GM12892 (cell line): ENCODE results near the gene UIMC1.

Experiments
- DNase-seq: peaks from one replicate; pipeline ENCODE4 v3.0.0; 2011; ENCODE audit not compliant: insufficient read length
- FAIRE-seq: peaks from 2 replicates; lab custom pipeline; 2011; peaks lifted over from hg19 to GRCh38; lab: Jason Lieb, UNC
- POLR2A ChIP-seq: IDR thresholded peaks from 2 replicates; pipeline ENCODE4 v1.6.1; 2011; ENCODE audit warnings: low read depth, low read length, control low read depth
- POLR2AphosphoS5 ChIP-seq: IDR thresholded peaks from 2 replicates; pipeline ENCODE4 v1.6.1; 2011; ENCODE audit warnings: low read depth, low read length, control low read depth
- TAF1 ChIP-seq: IDR thresholded peaks from 2 replicates; pipeline ENCODE4 v1.6.1; 2011; ENCODE audit warnings: low read depth, mild to moderate bottlenecking, control low read depth, low read length, borderline replicate concordance

The UIMC1 gene

DNA sequence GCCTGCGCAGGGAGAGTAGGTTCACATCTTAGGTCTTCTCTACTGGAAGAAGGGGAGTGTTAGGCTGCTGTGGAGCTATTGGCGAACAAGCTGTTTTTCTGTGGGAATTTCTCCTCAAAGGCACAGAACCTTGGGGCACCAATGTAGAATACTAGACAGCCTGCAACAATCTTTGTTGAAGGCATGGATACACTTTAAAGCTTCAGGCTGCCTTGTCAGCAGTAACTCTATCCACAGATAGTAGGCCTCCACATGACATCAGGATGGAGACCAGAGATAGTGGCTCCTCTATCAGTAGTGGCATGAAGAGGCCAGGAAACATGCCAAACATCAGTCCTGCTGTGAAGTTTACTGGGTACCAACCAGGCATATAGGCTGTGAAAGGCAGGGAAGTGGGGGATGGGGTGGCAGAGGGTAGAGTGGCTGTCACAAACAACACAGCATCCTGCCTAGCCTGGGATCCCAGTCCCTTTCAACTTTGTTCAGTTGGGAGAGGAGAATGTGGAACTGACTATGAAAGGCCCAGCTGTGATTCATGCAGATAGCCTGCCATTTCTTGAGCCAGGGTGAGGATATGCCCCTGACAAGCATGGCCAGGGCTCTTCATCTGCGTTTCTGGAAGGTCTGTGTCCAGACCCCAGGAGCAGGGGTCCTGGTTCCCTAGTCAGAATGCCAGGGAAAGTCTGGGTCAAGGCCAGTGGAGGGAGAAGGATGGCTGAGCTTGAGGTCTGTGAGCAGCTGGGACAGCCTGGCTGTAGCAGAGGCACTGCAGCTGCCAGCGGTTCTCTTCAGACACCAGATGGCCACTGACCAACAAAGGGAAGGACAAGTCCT, 106.4 kb downstream of the UIMC1 start:
- FAIRE-seq (no peak), DNase-seq (no peak)
- no peak for TF ChIP-seq TAF1
- TF ChIP-seq POLR2AphosphoS5, result no peak
- no peak for TF ChIP-seq POLR2A

DNA sequence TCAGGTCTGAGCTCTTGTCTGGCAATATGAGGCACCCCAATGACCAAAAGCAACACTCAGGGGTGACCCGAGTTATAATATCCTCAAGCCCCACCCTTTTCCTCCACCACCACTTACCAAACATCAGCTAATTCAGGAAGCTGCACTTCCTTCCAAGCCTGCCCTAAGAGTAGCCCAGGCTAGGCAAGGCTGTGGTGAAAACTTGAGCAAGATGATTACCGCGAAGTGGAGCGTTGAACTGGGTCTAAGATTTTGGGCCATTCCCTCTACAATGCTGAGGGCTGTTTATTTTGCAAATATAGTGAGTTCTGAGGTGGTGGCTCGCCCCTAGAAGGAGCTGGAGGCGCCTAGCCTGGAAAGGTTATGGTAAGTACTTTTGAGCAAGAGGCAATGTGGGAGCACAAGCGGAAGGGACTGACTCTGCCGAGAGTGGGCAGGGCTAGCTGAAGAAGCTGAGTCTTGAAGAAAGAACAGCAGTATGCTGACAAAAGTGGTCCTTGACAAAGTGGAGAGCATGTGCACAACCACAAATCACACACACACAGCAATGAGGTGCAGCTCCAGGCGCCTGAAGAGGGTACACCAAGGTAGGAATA, 107.2 kb downstream of the UIMC1 start, which contains the start of gene HK3:
HK3 (minus strand) TSS at position 51 of the 596 bp plus-strand sequence. CDS start 3,187 bp downstream, outside the sequence.
- DNase-seq (no peak), FAIRE-seq (no peak)
- TF ChIP-seq POLR2AphosphoS5 (no peak), POLR2A (no peak), TAF1 (no peak)

DNA sequence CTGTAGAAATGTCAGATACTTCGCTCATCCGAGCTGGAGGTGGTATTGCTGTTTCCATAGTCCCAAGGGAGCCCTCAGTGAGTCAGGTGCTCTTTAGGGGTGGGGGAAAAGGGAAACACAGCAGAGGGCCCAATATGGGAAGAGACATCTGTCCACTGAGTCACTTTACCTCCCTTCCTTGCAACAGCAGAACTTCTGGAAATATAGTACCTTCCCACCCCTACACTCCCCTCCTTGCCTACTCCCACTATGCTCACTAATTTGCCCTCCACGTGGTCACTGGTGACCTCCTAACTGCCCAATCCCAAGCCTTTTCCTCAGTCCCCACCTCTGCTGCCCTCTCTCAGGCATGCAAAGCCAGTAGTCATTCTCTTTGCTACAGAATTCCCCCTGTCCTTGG, 109.3 kb downstream of the UIMC1 start:
- DNase-seq (no peak), FAIRE-seq (no peak)
- no peak for TF ChIP-seq POLR2A
- TF ChIP-seq TAF1, result no peak
- no peak for TF ChIP-seq POLR2AphosphoS5

DNA sequence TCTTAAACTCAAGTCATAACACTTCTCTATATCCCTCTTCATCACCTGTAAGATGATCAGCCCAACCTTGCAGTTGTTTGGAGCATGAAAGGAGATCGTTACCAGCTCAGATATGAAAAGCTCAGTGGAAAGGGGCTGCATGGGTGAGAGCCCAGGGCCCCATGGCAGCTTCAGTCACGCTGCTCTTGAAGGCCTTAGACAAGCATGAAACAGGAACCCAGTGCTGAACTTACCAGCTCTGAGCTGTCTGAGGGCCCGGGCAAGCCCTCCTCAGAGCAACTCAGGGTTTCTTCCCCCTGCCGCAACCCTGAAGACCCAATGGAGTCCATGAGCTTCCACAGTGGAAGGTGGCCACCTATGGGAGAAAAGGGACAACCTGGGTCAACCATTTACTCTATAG, 110.7 kb downstream of the UIMC1 start:
- FAIRE-seq (no peak), DNase-seq (no peak)
- no peak for TF ChIP-seq POLR2A
- no peak for TF ChIP-seq POLR2AphosphoS5
- no peak for TF ChIP-seq TAF1

DNA sequence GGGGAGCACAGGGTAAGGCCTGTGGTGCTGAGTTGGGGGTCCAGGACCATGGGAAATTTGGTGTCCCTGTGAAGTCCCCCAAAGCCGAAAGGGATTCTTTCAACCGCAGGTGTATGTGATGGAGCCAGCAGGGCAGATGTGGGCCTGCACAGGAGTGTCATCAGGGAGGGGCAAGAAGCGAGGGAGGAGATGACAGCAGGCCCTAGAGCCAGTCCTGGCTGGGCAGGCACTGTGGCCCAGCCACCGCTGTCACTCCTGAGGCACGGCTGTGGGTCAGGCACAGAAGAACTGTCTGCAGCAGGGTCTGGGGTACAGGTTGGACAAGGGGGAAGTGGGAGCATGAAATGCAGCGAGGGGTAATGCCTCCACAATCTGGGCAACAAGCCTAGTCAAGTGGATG, 112.3 kb downstream of the UIMC1 start:
- FAIRE-seq, result no peak
- TF ChIP-seq POLR2A (no peak), TAF1 (no peak), POLR2AphosphoS5 (no peak)

DNA sequence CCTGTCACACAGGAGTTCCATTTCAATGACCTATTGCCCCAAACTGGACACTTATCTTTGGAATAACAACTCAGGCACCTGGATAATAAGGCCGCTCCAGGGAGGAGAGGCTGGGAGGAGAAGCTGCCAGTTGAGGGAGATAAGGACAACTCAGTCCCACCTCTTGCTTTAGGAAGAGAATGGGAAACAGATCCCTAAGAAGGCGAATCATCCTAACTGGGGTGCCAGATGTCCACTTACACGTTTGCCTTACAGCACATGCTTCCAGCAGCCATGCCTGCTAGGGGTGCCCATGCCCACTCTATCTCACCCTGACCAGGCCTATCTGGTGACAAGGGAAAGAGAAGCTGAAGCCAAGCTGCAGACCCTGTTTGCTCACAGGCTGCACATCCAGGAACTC, 113.9 kb downstream of the UIMC1 start:
- no peak for FAIRE-seq
- TF ChIP-seq POLR2AphosphoS5, result no peak
- no peak for TF ChIP-seq TAF1
- no peak for TF ChIP-seq POLR2A
- no peak for DNase-seq

More for the DNA sequence above, 112.3 kb downstream of the UIMC1 start:
- DNase-seq, result no peak

- DNase-seq, result no peak
- no peak for TF ChIP-seq POLR2AphosphoS5
- no peak for TF ChIP-seq TAF1
- TF ChIP-seq POLR2A, result no peak
- FAIRE-seq, result no peak
These were observed 115.1 kb downstream of the UIMC1 start for GRCh38 chr5:176891331-176891958.

- no peak for FAIRE-seq
- TF ChIP-seq POLR2A, result no peak
- no peak for TF ChIP-seq POLR2AphosphoS5
- TF ChIP-seq TAF1, result no peak
- DNase-seq, result no peak
These were observed 115.9 kb downstream of the UIMC1 start for GRCh38 chr5:176890455-176891330.

- DNase-seq (no peak), FAIRE-seq (no peak)
- TF ChIP-seq TAF1 (no peak), POLR2A (no peak), POLR2AphosphoS5 (no peak)
These were observed 117.0 kb downstream of the UIMC1 start for GRCh38 chr5:176889321-176890280.

GRCh38 chr5:176888865-176889165, 117.8 kb downstream of the UIMC1 start:
- DNase-seq (no peak), FAIRE-seq (no peak)
- TF ChIP-seq TAF1, result no peak
- TF ChIP-seq POLR2A, result no peak
- no peak for TF ChIP-seq POLR2AphosphoS5
